Ammon's horn (tissue), 1 donor: ENCODE results near the gene PACSIN1.

Experiments
- DNase-seq: peaks from one replicate; pipeline ENCODE4 v3.0.0-alpha.2; 2016; ENCODE audit warnings: low spot score

PACSIN1 gene

DNA sequence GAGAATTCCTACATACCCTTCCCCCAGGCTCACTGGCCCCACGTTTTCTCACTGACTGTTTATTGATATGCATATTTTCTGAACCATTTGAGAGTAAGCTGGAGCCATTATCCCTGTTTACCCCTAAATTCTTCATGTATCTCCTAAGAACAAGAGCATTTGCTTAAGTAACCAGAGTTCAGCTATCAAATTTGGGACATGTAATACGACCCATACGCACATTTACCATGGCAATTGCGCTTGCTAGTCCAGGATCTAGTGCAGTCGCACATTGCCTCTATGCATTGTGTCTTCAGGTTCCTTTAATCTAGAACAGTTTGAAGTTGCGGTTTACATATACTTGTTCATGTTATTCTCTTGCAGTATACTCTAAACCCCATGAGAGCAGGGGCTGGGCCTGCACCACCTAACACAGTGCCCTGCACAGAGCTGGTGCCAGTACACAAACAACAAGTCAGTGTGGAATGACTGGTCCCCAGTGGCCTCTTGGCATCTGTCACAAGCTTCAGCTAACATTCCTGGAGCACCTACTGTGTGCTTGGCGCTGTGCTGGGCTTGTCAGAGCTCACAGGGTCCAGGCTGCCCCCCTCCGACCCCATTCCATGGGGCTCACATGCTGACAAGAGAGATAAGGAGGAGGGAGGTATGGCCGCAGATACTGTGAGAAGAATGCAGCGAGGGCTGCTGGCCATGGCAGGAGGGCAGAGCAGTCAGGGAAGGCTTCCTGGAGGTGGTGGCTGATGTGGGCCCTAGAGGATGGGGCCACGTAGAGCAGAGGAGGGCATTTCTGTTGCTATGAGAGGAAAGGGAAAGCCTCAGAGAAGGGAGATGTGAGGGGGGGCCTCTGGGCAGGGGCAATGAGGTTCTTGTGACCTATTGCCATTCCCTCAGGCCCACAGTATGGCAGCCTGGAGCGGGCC is 62.1 kb downstream of the PACSIN1 start:
- DNase-seq = no peak

DNA sequence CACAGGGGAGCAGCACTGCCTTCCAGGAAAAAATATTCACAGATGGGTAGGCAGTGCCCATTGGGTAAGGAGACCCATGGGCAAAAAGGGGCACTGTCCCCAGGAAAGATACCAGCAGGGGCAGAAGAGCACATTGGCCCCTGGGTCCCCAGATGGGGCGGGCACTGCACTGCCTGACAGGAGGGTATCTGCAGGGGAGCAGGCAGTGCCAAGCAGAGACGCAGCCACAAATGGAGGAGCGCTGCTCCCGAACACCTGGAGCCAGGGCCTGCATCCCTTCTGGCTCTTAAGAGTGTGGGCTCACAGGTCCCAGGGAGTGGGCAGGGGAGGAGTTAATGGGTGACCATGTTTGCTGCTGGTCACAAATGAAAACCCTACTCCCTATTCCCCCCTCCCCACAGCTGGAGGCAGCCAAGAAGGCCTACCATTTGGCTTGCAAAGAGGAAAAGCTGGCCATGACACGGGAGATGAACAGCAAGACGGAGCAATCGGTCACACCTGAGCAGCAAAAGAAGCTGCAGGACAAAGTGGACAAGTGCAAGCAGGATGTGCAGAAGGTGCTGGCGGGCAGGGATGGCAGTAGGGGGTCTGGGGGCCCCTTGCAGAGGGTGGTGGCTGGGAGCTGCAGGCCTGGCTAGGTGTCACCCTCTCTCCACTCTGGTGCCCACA is 63.3 kb downstream of the PACSIN1 start:
- no peak for DNase-seq

DNA sequence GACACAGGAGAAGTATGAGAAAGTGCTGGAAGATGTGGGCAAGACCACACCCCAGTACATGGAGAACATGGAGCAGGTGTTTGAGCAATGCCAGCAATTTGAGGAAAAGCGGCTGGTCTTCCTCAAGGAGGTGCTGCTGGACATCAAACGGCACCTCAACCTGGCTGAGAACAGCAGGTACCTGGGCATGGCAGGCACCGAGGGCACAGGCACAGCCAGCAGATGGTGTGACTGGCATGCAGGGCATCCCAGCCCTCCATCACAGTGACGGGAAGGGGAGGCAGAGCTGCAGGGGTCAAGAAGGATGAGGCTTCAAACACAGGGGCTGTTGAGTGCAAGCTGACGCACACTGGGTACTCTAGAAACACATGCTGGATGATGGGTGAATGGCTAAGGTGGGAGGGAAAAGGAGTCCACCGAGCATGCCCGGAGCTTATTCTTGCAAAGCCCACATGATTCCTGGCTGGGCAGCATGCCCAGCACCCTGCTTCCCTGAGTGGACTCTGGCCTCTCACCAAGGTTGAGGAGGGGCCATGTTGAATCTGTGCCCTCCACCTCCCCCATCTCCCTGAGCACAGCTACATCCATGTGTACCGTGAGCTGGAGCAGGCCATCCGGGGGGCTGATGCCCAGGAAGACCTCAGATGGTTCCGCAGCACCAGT is 63.9 kb downstream of the PACSIN1 start:
- peak; percentile 37 for DNase-seq

DNA sequence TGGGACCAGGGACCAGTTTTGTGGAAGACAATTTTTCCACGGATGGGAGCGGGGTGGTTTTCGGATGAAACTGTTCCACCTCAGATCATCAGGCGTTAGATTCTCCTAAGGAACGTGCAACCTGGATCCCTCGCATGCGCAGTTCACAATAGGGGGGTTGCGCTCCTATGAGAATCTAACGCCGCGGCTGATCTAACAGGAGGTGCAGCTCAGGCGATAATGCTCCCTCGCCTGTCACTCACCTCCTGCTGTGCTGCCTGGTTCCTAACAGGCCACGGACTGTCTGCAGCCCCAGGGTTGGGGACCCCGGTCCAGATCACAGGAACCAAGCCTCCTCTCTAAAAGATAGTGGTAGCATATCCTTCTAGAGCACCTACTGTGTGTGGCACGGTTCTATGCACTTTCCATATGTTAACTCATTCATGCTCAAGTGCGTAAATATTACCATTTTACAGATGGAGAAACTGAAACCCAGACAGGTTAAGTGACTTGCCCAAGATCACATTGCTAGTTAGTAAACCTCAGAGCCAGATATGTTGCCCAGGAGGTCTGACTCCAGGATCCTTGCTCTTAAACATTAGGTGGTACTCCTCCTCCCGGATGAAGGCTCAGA is 65.0 kb downstream of the PACSIN1 start:
- DNase-seq = no peak

DNA sequence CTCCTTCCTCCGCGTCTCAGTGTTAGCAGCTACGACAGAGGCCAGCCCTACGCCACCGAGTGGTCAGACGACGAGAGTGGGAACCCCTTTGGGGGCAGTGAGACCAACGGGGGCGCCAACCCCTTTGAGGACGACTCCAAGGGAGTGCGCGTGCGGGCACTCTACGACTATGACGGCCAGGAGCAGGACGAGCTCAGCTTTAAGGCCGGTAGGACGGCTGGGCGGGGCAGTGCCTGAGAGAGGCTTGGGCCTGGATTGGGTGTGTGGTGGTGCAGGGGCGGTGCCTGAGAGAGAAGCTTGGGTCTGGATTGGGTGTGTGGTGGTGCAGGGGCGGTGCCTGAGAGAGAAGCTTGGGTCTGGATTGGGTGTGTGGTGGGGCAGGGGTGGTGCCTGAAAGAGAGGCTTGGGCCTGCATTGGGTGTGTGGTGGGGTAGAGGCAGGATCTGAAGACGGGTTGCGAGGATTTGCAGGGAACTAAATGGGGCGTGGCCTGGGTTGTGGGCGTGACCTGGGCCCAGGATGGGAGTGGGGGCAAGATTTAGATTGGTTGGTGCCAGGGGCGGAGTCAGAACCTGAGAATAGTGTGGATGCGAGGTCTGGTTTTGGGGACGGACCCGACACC is 65.8 kb downstream of the PACSIN1 start:
- DNase-seq = peak; percentile 80

DNA sequence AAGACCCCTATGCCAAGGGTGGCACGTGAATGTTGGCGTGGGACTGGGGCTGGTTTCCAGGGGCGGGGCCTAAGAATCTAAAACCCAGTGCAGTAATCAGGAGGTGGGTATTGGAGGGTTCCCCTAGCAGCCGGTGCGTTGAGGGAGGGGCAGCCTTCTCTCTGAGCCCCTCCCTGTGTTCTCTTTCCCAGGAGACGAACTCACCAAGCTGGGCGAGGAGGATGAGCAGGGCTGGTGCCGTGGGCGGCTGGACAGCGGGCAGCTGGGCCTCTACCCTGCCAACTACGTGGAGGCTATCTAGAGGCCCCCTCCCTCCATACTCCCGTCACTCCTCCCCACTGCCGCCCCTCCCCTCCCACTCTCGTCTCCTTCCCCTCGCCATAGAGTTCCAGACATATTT is 66.4 kb downstream of the PACSIN1 start:
- no peak for DNase-seq

DNA sequence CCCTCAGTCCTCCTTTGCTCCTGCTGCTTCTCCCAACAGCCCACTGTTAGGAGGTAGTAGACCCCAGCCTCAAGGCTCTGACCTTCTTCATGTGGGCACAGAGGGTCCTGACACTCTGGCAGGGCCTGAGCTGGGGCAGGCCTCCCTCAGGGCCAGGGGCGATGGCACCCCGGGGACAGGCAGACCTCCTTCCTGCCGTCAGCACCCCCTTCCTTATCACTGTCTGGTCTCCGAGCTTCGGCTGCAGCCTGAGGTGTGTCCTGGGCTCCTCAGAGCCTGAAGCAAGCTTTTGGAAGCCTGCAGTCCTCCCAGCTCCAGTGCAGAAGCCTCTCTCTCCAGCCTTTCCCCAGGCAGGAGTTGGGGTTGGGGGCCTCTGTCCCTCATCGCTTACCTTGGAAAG is 68.3 kb downstream of the PACSIN1 start:
- DNase-seq = no peak

DNA sequence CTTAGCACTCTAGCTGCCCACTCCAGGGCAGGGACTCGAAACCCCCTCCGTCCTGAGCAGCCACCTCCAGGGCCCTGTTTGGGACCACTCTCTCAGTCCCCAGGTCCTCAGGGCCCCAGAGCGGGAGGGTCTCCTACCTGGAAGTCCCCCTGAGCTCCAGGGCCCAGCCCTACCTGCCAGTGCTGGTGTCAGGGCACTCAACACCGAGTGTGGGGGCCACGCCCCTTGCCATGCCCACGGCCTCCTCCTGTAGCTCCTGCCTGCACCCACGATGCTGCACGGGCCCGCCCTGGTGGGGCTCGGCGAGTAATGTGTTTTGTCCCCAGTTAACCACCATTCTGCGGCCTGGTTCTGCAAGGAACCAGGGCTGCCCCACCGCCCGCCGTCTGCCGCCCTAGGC is 68.8 kb downstream of the PACSIN1 start:
- DNase-seq = no peak

DNA sequence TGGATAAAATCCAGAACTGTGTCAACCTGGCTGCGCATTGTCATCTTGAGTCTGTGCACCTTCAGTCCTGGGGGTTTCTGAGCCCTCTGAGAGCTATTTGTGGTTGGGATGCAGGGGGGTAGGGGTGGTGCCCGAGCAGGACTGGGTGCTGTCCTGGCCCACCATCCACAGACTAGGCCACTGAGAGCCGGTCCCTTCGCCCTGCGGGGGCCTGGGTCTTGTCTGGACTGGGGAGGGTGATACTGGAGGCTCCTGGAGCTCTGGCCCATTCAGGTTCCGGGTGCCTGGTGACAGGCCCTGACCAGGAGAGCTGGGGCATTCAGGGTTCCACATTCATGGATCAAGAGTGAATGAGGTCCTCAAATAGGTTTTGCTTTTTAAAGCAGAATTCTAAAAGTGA is 69.3 kb downstream of the PACSIN1 start:
- DNase-seq = no peak

DNA sequence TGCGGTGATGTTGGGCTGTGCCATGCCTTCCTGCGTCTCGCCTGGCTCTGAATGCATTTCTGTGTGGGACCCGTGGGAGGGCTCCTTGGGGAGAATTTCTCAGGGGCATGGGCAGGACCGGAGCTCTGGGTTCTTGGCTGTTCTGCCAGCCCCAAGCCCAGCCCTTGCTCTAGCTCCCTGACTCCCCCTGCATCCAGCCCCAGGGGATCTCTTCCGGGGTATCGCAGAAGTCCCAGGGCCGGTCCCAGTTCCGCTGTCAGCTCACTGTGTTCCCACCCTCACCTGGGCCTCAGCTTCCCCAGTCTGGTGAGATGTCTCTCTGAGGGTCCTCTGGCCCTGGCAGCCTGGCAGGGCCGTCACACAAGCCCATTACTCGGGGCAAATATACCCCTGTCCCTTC is 69.8 kb downstream of the PACSIN1 start:
- DNase-seq = no peak

DNA sequence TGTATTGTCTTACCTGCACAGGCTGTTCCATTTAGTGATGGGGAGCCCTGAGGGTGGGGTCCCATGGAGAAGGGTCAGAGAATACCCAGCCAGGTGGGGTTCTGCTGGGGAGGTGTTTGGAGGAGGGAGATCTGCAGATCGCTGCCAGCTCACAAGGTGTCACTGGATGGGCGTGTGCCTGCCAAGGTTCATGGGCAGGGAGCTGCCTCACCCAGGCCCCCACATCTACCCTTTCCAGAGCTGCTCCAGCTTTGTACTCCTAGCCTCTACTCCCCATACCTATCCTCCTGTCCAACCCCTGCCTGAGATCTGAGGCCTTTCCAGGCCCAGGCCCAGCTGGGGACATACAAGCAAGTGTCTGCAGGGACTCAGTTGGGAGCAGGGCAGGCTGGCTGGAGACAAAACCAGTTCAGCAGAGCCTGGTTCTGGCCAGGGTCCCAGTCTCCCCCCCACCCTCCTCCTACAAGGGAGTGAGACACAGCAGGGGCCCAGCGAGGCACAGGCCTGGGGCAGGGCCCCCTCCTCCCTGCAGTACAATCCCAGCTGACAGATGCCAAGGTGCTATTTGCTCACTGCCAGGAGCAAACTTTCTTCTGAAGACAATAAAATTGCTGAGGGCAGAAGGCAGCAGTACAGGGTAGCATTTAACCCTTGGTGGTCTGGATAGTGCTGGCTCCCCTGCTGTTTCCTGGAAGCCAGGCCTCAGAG is 70.5 kb downstream of the PACSIN1 start:
- no peak for DNase-seq

DNA sequence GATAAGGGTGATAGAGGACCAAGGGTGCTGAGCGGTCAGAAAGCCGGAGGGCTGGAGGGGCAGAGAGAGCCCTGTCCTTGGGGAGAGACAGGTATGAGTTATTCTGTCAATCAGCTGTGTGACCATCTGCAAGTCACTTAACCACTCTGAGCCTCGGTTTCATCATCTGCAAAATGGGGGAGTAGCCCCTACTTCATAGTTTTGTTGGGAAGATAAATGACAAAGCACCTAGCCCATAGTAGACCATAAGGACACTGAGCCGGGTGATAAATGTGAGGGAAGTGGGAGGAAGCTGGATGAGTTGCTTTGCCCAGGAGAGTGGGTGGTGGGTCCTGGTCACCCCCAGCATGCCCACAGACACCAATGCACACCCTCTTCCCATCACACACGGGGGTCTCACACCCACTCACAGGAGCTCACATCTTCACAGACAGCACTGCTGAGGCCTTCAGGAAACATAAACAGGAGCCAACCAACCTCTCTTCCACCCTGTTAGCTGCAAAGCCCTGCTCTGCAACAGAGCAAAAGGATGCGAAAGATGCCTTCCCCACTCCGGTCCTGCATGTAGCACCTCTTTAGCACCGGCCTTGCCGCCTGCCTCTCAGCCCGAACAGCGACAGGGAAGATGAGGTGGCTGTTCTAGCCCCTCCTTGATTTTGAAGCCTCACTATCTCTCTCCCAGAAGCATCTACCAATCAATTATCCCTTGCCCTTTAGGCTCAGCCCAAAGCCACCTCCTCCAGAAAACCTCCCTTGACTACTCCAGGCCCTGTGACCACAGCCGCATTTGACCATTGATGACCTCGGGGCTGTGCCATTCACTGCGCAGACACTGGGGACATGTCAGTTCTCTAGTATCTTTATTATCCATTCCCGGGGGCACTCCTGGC is 71.3 kb downstream of the PACSIN1 start:
- DNase-seq = no peak

DNA sequence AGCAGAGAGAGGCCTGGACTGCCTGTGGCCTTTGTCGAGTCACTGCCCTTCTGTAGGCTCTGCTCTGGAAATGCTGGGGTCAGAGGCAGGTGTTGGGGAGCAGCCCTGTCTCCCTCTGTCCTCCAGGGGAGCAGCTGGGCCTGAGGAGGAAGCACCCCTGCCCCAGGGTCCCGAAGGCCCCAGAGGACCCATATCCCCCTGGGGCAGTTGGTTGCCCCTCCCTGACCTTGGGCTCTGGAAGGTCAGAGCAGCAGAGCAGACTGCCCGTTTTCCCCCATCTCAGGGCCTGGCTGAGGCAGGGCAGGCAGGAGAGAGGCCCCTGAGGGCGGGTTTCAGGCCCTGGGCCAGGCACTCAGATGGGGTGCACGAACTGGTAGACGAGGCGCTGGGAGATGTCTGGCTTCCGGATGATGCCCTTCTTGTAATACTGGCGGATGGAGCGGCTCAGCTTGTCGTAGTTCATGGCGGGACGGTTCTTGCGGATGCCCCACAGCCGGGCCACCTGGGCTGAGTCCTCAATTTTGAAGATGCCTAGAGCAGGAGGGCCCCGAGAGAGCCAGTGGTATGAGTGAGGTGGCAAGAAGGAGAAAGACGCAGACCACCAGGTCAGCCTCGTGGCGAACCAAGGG is 72.2 kb downstream of the PACSIN1 start:
- no peak for DNase-seq

DNA sequence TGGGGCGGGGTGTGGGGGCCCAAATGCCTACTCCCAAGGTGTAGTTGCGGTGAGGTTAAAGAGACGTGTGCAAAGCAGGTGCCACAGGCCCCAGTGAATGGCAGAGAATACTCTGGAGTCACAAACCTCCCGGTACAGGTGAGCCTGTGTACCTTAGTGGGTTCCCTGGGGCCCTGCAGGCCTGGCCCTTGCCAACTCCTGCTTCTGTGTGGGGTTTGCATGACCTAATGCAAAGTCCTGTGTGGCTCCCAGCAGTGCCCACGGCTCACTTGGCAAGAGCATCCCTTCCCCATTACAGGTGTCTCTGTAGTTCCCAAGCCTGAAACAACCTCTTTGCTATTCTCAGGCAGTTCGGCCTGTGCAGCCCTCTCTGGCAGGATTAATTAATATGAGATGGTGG is 72.7 kb downstream of the PACSIN1 start:
- DNase-seq = no peak

DNA sequence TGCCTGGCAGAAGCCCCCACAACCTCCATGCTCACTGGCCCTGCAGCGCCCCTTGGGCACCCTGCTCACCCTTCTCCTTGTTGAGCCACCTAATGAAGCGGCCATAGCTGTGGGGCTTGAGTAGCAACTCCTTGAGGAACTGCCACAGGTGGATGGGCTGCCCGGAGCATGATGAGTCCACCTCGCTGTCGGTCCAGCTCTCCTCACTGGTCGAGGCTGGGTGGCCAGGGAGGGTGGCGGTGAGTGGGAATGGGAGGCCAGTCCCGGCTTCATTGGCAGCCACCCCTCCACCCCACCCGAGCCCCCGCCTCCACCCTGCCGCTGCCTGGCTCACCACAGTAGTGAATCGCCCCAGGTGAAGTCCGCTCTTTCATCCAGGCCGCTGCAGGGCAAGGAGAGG is 73.3 kb downstream of the PACSIN1 start:
- no peak for DNase-seq

DNA sequence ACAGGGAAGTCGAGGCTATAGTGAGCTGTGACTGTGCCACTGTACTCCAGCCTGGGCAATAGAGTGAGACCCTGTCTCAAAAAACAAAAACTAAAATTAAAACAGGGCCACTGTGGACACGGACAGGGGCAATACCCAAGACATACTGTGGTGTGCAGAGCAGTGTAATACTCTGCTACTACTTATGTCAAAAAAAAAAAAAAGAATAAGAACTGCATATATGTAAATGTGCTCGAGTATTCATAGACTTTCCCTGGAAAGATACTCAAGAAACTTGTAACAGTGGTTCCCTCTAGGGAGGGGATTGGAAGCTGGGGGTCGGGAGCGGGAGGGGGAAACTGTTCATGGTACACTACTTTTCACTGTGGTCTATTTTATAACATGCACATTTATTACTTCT is 74.3 kb downstream of the PACSIN1 start:
- no peak for DNase-seq

DNA sequence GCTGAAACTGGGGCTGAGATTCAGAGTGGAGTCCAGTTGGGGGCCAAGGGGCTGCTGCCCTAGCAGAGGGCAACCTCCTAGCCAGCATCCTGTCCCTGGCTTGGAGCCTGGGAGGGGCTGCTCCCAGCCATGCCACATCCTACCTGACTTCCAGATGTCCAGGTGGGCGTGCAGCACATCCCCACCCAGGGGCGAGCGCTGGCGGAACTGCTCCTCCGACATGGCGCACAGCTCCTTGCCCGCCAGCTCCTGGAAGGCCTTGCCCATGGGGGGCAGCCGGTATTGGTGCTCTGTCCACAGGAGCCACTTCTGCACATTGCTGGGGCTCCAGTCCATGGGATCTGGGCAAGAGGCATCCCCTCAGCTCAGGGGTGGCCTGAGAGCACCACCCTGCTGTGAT is 75.0 kb downstream of the PACSIN1 start:
- no peak for DNase-seq

DNA sequence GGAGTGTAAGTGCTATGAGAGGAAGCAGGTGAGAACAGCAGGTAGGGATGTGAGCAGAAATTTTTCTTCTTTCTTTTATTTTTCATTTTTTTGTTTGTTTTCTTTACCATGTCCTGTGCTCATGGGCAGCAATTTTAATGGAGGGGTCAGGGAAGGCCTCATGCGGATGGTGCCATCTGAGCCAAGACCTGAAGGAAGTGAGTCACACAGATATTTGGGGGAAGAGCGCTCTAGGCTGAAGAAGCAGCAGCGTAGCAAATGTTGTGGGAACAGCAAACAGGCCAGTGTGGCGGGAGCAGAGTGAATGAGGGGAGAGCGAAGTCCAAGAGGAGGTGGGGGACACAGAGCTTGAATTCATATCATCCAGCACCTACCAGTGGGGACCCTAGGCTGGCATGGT is 77.5 kb downstream of the PACSIN1 start:
- no peak for DNase-seq

DNA sequence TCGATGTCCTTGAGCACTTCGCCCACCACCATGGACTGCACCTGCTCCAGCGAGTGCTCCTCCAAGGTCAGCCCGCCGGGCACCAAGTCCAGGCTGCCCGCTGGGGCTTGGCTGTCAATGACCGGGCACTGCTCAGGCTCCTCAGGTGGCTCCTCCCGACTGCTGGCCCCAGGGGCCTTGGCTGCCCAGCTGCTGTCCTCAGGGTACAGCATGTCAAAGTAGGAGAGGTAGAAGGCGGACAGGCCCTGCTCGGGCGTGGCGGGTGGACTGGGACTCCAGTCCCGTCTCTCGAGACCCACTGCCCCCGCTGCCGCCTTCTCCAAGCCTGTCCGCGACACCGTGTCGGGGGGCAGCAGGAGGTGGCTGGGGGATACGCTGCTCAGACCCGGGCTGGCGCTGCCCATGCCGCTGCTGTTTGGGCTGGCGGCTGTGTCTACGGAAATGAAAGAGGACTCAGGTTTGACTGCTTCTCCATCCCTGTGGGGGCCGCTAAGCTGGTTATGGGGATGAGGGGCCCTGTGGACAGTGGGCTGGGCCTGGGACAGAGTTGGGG is 78.3 kb downstream of the PACSIN1 start:
- DNase-seq = no peak
